HTR-8/SVneo (cell line): ENCODE data around the gene PAF1.
"Not testable (repeated sequence)": the region's sequence is repeated elsewhere in the genome, so short reads cannot be mapped to it uniquely, and the experiment has no call there.

Source experiments
- DNase-seq: peaks from one replicate; pipeline ENCODE4 v3.0.0; 2011; ENCODE audit warnings: low spot score, mixed read lengths; ENCODE audit not compliant: insufficient read length
- FAIRE-seq: peaks from 2 replicates; lab custom pipeline; 2011; peaks lifted over from hg19 to GRCh38; lab: Jason Lieb, UNC

PAF1 gene

DNA sequence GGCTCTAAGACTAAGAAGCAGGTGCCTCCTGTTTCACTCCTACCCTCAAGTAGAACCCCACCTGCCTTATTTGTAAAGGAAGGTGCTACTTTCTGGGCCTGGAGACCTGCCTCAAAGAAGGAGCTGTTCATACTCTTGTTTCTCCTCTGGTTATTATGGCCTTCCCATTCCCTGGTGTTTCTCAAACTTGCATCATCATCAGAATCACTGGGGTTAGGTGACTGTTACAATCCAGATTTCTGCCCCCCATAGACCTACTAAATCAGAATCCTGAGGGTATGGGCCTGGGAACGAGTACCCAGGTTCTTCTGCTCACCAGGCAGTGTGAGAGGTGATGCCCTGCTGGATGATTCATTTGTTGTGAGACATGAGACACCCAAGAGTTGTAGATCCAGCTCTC, 30.3 kb downstream of the PAF1 start:
- no peak for DNase-seq
- no peak for FAIRE-seq

DNA sequence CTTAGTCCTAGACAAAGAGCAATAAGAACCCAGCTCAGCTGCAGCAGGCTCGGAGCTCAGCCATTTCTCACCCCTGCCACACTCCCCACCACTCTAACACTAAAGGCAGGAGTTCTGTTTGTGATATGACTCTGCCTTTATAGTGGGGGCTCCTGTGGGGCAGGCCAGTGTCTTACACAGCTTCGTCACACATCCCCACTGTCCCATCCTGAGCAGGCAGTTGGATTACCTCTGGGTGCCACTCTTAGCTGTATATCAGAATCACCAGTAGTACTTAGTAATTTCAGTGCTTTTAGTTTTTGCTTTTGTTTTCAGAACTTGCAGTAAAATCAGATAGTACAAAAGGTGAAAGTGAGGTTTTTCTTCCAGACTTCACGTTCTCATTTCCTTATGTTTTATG, 31.9 kb downstream of the PAF1 start:
- FAIRE-seq = no peak
- DNase-seq = no peak

DNA sequence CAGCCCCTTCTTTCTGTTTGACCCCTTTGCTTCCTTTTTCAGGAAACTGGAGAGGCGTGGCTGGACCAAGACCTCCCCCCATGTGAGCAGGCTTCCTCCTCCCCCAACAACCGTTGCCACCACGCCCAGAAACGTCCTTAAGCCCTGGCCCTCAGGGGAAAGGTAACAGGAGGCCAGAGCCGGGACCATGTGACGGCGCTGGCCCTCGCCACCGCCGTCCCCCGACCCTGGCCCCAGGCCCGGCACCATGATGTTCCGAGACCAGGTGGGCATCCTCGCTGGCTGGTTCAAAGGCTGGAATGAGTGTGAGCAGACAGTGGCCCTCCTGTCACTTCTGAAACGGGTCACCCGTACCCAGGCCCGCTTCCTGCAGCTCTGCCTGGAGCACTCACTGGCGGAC, 34.3 kb downstream of the PAF1 start:
- no peak for DNase-seq
- FAIRE-seq = no peak

DNA sequence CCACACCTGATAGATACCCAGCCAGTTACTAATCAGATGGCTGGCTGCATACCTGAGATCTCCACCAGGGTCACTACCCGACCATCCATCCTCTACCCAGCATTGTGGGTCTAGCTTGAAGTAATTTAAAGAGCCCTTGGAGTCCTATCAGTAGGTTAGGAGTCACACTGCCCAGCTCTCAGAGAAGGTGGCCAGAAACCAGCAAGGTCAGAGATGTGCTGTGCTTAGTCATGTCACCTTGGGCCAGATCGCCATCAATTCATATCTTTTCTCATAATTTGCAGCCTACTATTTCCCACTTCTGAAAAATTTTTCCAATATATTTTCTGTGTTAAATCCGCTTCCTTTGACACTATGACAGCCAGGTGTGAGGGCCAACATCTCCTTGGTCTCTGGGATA, 34.8 kb downstream of the PAF1 start:
- DNase-seq (no peak), FAIRE-seq (no peak)

DNA sequence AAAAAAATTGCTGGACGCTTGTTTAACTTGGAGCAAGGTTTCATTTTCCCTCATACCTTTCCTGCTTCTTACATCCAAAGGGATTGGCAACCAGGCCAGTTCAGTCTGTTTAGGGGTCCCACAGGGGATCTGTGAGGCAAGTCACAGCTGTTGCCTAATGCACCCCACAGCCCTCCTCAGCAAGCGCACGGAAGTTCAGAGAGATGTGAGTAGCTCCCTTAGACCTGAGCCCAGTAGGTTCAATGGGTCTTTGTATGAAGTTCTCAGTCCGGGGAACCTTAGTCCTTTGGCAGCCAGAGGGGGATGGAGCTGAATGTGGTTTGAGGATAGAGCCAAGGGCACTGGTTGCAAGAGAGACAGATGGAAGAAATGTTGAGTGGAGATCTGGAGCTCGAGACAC, 35.7 kb downstream of the PAF1 start:
- no peak for FAIRE-seq
- no peak for DNase-seq

DNA sequence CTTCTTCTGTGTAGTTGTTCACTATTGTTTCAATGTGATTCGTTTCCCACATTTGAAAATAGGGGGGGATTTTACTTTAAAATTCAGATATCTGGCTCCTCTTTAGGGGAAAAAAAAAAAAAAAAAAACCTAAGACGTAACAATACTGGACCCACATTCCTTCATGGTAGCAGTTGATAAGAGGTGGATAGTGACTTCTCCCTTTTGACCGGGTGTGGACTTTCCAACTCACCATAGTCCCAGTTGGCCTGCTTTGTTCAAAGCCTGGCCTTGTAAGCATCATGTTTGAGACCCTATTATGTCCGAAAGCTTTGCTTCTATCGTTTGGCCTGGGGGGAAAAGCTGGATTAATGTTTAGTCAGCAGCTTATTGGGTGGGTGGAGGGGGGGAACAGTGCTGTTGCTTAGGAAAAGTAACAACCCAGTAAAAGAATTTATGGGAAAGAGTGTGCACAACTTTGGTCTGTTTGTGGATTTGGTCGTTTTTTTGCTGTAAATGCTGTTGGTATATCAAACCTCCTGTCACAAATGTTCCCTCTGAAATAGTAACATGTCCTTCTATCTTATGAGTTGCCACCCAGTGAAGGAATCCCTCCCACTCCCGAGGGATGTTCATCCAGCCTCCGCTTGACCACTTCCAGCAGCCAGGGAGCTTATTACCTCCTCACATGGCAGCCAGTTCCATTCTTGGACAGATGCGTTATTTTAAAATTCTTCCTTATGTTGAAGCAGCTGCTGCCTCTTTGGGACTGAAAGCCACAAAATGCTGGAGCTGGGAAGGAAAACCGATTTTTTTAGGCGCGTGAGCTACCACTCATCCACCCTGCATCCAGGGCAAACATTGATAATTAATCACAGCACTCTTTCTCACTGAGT, 38.3 kb downstream of the PAF1 start:
- FAIRE-seq (no peak), DNase-seq (no peak)

DNA sequence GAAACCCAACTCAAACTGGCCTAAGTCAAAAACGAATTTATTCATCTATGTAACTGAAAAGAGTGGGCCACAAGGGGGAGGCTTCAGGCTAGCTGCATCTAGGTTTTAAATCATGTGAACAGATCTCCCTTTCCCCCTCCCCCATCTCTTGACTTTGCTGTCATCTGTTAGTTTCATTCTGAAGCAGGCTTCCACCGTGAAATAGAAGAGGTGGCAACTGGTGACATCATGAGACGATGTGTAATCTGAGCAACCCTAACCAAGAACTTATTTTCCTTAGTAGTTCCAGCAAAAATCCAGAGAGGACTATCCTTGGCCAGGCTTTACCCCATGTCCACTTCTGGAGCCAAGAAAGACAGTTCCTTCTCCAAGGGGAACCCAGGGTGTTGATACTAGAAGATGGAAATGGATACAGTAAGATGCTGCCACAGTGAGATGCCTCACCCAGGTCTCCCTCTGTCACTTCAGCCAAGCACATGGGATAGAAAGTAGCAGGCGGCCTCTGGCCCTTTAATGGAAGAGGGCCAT, 39.3 kb downstream of the PAF1 start:
- no peak for FAIRE-seq
- DNase-seq = no peak

DNA sequence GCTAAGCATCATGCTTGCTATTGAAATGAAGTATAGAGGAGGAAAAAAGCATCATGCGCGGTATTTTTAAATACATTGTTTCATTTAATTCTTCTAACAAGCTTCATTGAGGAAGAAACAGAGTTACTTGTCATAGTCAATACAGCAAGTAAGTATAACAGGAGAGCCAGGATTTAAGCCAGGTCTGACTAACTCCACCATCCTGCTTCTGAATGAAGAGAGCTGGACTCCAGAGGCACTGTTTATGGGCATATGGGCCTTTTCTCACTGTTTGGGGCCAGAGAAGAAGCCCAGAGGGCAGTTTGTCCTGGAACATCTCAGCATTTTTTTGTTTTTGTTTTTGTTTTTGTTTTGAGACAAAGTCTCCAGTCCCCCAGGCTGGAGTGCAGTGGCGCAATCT, 40.8 kb downstream of the PAF1 start:
- DNase-seq (no peak), FAIRE-seq (no peak)

DNA sequence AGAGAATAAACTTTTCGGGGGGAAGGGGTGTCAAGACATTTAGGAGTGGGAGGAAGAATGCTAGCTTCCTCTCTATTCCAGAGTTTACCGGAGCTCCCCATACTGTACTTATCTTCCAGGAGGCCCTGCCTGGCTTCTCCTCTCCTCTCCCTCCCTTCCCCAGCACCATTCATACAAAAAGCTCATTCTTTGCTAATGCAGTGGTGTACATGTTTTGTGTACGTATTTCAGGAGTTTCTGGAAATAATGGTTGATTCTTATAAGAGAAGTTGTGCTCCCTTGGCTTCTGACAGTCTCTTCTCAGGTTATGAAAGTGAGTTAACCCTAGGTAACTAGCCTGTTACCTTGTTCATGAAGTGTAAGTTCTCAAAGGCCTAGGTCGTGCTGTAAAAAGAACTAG, 41.6 kb downstream of the PAF1 start:
- DNase-seq (no peak), FAIRE-seq (no peak)

DNA sequence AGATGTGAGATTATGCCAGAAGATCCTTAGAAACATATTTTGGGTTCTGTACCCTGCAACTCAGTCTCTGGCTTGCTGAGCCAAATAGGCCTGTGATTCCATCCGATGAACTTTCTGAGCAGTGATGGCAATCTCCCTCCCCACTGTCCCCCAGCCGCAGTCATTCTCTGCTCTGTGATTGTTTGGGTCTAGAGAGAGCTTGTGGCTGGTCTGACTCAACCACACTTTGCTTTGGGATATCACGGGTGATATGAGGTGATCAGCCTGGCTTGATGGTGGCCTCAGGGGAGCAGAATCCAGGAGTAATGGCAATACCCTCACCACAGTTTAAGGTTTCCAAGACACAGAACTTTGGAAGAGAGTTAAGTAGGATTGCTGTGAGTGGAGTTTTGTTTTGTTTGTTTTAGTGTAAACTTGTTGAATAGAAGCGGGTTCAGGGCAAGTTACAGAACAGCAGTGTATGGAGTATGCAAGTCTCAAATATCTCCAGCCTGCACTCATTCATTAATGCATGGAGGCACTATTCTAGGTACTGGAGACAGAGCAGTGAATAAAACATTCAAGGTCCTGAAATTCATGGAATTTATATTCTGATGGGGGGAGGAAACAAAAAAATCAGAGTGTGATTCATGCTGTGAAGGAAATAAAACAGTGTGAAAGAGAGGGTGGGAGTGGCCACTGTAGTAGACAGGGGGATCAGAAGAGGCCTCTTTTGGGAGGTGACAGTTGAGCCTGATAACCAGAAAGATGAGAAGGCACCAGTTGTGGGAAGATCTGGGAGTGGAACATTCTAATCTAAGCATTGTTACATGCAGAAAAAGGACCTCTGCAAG, 43.4 kb downstream of the PAF1 start:
- DNase-seq = no peak
- peak; percentile 52 for FAIRE-seq

DNA sequence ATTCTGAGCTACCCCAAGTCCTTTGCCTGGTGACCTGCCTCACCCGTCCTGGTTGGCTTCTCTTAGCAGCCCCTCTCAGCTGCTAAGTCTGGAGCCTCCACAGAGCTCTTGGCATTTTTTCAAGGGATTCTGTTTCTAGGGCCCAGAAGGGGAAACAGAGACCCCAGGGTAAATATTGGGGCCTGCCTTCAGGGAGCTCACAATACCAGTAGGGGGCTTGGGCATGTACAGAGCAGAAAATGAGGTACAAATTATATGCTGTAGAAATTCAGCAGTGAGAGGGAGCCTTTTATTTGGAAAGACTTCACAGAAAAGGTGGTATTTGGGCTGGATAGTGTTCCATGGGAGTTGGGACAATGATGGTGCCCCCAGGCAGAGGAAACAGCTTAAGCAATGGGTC, 45.0 kb downstream of the PAF1 start:
- DNase-seq (no peak), FAIRE-seq (no peak)

DNA sequence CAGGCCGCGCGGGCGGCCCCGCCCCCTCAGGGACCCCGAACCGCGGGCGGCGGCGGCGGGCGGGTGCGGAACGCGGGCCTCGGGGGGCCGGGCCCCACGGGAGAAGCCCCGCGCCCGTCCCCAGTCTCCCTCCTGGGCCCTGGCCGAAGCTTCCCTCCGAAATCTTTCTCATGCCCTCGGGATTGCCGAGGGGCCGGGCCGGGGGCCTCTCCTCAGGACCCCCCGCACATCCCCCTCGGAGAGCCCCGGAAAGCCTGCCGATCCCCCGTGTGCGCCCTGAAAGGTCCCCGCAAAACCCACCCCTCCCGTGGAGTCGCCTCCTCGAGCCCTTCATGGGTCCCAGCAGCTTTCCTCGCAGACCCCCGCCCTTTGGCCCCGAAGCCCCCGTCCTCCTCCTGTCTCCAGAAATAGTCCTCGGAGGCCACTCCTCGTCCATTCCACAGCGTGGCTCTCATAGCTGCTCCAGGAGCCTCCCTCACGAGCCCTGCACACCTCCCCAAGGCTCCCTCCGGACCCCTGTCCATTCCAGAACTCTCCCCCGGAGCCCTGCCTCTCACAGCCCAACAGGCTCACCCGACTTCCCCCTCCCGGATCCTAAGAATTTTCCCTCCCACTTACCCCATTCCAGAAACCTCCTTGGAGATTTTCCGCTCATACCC, 48.1 kb downstream of the PAF1 start:
- FAIRE-seq (no peak), DNase-seq (no peak)

DNA sequence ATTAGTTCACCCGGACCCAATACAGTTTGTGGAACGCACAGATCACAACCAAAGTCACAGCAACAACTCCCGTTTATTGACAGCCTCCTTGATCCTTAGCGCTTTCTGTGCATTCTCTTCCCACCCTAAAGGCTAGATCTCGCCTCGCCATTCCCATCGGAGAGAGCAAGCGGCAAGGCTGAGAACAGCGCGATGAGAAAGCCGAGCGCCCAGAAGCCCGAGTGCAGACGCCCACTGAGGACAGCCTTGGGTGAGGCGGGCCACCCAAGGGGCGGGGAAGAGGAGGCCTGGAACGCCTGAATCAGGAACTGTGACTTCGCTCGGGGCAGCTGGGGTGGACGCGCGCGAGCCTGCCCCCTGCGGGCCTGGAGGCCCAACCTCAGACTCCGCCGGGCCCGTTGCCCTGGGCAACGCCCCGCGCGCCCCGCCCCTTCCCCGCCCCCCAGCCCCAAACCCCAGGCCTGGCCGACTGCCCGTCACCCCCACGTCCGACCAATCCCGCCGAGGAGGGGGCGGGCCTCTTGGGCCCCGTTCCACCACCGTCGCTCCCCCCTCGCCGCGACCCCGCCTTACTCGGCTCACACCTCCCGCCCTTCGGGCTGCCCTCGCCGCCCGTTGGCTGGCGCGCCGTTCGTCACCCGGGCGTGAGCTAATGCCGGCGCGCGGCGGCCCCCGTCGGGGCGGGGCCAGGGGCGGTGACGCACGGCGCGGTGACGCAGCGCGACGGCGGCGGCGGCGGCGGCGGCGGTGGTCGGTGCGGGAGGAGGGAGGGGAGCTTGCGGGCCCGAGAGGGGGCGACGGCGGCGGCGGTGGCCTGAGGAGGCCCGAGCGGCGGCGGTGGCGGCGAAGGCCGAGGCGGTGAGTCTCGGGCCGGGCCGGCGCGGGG, 48.9 kb downstream of the PAF1 start, which contains the start of gene SAMD4B:
TSS of gene SAMD4B (plus strand) at position 703 of the 886 bp plus-strand sequence. CDS start 14,473 bp downstream, outside the sequence.
- FAIRE-seq = peak; percentile 99
- DNase-seq = peak; percentile 95

DNA sequence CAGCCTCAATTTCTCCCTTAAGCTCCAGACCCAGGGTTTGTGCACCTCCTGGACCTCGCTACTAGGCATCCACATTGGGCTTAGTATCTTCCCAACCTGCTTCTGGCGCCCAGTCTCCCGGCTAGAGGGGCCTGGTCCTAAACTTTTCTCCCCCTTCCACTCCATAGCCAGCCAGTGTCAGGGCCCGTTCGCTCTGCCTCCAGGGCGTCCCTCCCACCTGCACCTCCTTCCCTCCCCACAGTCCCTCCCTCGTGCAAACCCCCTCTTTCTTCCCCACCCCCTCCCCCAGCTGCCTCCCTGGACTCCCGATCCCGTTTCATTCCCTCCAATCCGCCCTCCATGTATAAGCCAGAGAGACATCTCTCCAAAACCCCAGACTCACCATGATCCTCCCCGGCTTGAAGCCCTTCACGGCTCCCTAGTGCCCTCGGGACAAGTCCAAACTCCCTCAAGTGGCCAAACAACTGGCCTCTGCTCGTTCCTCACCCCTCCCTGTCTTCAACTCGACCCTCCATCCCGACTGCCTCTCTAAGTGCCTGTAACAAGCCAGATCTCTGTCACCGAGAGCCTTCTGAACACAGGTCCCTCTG, 49.7 kb downstream of the PAF1 start:
- FAIRE-seq = no peak
- peak; percentile 37 for DNase-seq

DNA sequence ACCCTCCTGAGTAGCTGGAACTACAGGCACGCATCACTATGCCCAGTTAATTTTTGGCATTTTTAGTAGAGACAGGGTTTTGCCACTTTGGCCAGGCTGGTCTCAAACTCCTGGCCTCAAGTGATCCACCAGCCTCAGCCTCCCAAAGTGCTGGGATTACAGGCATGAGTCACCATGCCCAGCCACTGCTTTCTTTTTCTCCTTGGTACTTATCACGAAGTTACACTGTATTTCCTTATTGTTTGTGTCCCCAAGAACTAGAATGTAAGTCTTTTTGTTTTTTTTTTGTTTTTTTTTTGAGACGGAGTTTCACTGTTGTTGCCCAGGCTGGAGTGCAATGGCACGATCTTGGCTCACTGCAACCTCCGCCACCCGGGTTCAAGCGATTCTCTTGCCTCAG, 50.8 kb downstream of the PAF1 start:
- FAIRE-seq, DNase-seq: not testable (repeated sequence)

DNA sequence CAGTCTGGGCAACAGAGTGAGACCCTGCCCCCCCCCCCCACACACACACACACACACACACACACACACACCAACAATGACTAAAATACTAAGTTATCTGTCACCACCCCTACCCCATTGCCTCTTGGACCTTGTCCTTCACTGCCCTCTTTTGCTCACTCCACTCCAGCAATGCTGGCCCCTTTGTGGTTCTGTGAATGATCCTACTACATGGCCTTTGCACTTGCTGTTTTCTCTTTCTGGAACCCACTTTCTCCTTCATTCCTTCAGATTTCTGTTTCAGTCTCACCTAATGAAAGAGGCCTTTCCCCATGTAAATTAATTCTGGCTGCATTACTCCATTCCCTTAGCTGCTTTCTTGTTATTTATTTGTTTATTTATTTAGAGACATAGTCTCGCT, 51.2 kb downstream of the PAF1 start:
- DNase-seq (no peak), FAIRE-seq (peak; percentile 71)

DNA sequence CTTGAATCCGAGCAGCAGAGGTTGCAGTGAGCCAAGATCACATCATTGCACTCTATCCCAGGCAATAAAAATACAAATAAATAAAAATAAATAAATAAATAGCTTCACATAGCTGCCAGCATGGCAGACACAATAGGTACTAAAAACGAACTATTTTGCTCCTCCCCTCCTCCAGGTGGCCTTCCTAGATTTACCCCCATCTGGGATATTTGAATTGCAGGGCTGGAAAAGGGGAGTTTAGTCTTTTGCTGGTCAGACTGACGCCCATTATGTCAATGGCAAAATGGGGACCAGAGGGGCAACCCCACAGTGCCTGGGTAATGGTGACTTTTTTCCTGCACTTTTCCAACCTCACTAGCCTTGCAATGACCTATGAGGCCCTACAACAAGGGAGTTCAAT, 54.4 kb downstream of the PAF1 start:
- DNase-seq (no peak), FAIRE-seq (no peak)
